COR-L47 (cell line): ENCODE results near the gene EHD2.
"Not testable (repeated sequence)": the region's sequence is repeated elsewhere in the genome, so short reads cannot be mapped to it uniquely, and the experiment has no call there.

ENCODE experiments used
- DNase-seq: peaks from one replicate; lab custom pipeline; 2025; lab: John Stamatoyannopoulos, UW

EHD2 gene

GRCh38 chr19:47714855-47715254 lies 1.6 kb downstream of the EHD2 start:
- not testable (repeated sequence) for DNase-seq

GRCh38 chr19:47716270-47716937 lies 3.2 kb downstream of the EHD2 start:
- no peak for DNase-seq

- DNase-seq: not testable (repeated sequence)
Measured at GRCh38 chr19:47718415-47719046, 5.3 kb downstream of the EHD2 start.

GRCh38 chr19:47719047-47719859 lies 6.0 kb downstream of the EHD2 start:
- DNase-seq: no peak

- no peak for DNase-seq
Measured at GRCh38 chr19:47720669-47721422, 7.6 kb downstream of the EHD2 start.

- DNase-seq: no peak
Measured at GRCh38 chr19:47723581-47723940, 10.3 kb downstream of the EHD2 start.

- DNase-seq: no peak
Measured at GRCh38 chr19:47725759-47726401, 12.7 kb downstream of the EHD2 start.

- no peak for DNase-seq
Measured at GRCh38 chr19:47726467-47726866, 13.2 kb downstream of the EHD2 start.

- not testable (repeated sequence) for DNase-seq
Measured at GRCh38 chr19:47728295-47728694, 15.1 kb downstream of the EHD2 start.

- no peak for DNase-seq
Measured at GRCh38 chr19:47729468-47729798, 16.2 kb downstream of the EHD2 start.

- no peak for DNase-seq
Measured at GRCh38 chr19:47729799-47730520, 16.7 kb downstream of the EHD2 start.

GRCh38 chr19:47730521-47730889 lies 17.3 kb downstream of the EHD2 start:
- no peak for DNase-seq

GRCh38 chr19:47730910-47731309 lies 17.7 kb downstream of the EHD2 start:
- DNase-seq: no peak

GRCh38 chr19:47735131-47735530 lies 21.9 kb downstream of the EHD2 start:
- DNase-seq: no peak

- no peak for DNase-seq
Measured at GRCh38 chr19:47740866-47741519, 27.8 kb downstream of the EHD2 start.

- no peak for DNase-seq
Measured at GRCh38 chr19:47741544-47742140, 28.4 kb downstream of the EHD2 start.

- no peak for DNase-seq
Measured at GRCh38 chr19:47742634-47743033, 29.4 kb downstream of the EHD2 start.

GRCh38 chr19:47745010-47745901 lies 32.0 kb downstream of the EHD2 start, which contains the start of gene NOP53:
TSS of gene NOP53 (plus strand) at chr19:47745546. CDS start at chr19:47745560, 14 bp downstream.
- peak; percentile 94 for DNase-seq

- not testable (repeated sequence) for DNase-seq
Measured at GRCh38 chr19:47746129-47746528, 32.9 kb downstream of the EHD2 start.
